ENCODE measurements around the gene SNCA. TPM values are rescaled to one million over a fixed set of nuclear protein-coding genes. Genes with fewer than 3 reads are reported as not detected.

SNCA gene
- total and polyA plus RNA-seq, 2 of the 8 experiments (the other 6 are each of a cell fraction or from before 2014, with no cell fraction given), result 8.5 to 16.8 TPM

DNA sequence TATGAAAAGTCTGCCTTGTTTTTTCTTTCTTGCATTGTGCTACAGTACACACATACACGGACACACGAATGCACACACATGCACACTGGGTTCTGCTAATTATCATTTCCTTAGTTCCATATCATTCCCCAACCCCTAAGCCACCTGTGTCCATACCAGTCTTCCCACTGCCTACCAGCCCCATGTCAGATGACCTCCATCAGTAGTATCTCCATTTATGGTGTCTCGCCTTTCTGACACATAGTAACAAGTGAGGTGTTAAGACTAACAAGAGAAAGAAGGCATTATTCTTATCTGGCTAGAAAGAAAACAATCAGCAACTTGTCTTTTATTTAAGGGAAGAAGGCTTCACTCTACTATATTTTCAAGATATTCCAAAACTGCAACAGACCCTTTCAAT, 67.1 kb downstream of the SNCA start:
- 85% methylated on average over 3 of the region's 3 CpGs; no CpG with 5 or more reads in 1 of the 2 experiments for WGBS, 2 experiments (ENCODE audit: extremely low coverage in 1 of 2, insufficient coverage in 1 of 2, insufficient read length in 1 of 2, insufficient replicate concordance in 2 of 2, low coverage in 1 of 2, low lambda C conversion rate in 2 of 2, missing lambda C conversion rate in 1 of 2)
- H4K5ac ChIP-seq (ENCODE audit: insufficient read length, low read depth, low read length), result no peak overlapping the region
- H3K56ac ChIP-seq (replicated peaks; ENCODE audit: insufficient read length, low read depth, low read length), result no peak overlapping the region
- no peak overlapping the region for H2AK5ac ChIP-seq (ENCODE audit: low read depth, low read length)
- H3K14ac ChIP-seq (ENCODE audit: insufficient read length), result no peak overlapping the region
- no peak overlapping the region for H2AFZ ChIP-seq (ENCODE audit: low read length)
- H2BK5ac ChIP-seq (ENCODE audit: low read depth, low read length), result no peak overlapping the region
- FAIRE-seq (no peak), DNase-seq (ENCODE audit: low read depth in 1 of 2, low spot score in 2 of 2) (no peak)
- H3K23ac ChIP-seq (ENCODE audit: insufficient read length), result no peak overlapping the region
- no peak overlapping the region for H2BK20ac ChIP-seq (ENCODE audit: low read length)
- H3K27ac ChIP-seq (ENCODE audit: low read depth, low read length), result no peak overlapping the region
- CTCF ChIA-PET (ENCODE audit: partially characterized antibody), result interaction anchor here (0.8 kb wide), 1 partner anchor 129 kb away, joined by 3 read pairs; no protein-coding TSS in a partner anchor
- H2BK120ac ChIP-seq (replicated peaks; ENCODE audit: low read depth, low read length), result no peak overlapping the region
- H3K9me3 ChIP-seq (ENCODE audit: insufficient read depth in 2 of 2, low read depth in 1 of 2, low read length in 1 of 2), result no peaks in the 10 kb centered on the region
- no peak overlapping the region for H3K4ac ChIP-seq (replicated peaks; ENCODE audit: insufficient read length, low read depth, low read length)
- H3K18ac ChIP-seq (ENCODE audit: extremely low read depth, low read length), result no peak overlapping the region
- no peaks in the 10 kb centered on the region for H3K27me3 ChIP-seq (replicated peaks in 1 of 4; ENCODE audit: control insufficient read depth in 3 of 4, extremely low read depth in 1 of 4, insufficient read depth in 3 of 4, low read length in 3 of 4)
- H2BK12ac ChIP-seq (ENCODE audit: low read depth, low read length), result no peak overlapping the region
- no peak overlapping the region for H3K4me2 ChIP-seq (ENCODE audit: insufficient read depth in 1 of 2, low read depth in 2 of 2, low read length in 2 of 2)
- H3K9ac ChIP-seq (replicated peaks in 1 of 4; ENCODE audit: extremely low read depth in 1 of 4, low read depth in 3 of 4, low read length in 3 of 4), result no peak overlapping the region
- H4K20me1 ChIP-seq (replicated peaks in 1 of 2; ENCODE audit: control insufficient read depth in 1 of 2, insufficient read depth in 2 of 2, low read length in 2 of 2), result no peaks in the 10 kb centered on the region
- no peak overlapping the region for H2BK15ac ChIP-seq (ENCODE audit: low read length)
- POLR2A ChIA-PET (ENCODE audit: partially characterized antibody), result no interaction called here
- H3K79me1 ChIP-seq (ENCODE audit: low read depth, low read length), result no peaks in the 10 kb centered on the region
- H4K8ac ChIP-seq (ENCODE audit: extremely low read depth, insufficient read depth, low read length), result no peak overlapping the region
- no peaks in the 10 kb centered on the region for H3K79me2 ChIP-seq (ENCODE audit: control insufficient read depth in 1 of 2, insufficient read depth in 2 of 2, low read length in 2 of 2)
- no peak overlapping the region for H4K91ac ChIP-seq (replicated peaks; ENCODE audit: insufficient read length, low read length)
- H3K23me2 ChIP-seq (ENCODE audit: low read depth, low read length), result no peaks in the 10 kb centered on the region
- no peak overlapping the region for H3K4me3 ChIP-seq (ENCODE audit: extremely low read depth in 1 of 4, insufficient read depth in 2 of 4, low read depth in 3 of 4, low read length in 4 of 4)
- no peaks in the 10 kb centered on the region for H3K36me3 ChIP-seq (ENCODE audit: control insufficient read depth in 2 of 4, insufficient read depth in 4 of 4, low read length in 3 of 4)
- no peaks in the 10 kb centered on the region for H3K4me1 ChIP-seq (replicated peaks in 1 of 4; ENCODE audit: control insufficient read depth in 3 of 4, insufficient read depth in 4 of 4, low read length in 3 of 4)
- TF ChIP-seq SP1 (IDR thresholded peaks at IDR 0.05; ENCODE audit: low read depth, low read length) (no peak), SIN3A (conservative IDR thresholded peaks at IDR 0.05 in 1 of 2, IDR thresholded peaks at IDR 0.05 in 1 of 2; ENCODE audit: low read depth in 1 of 2, low read length in 2 of 2) (no peak), RFX5 (IDR thresholded peaks at IDR 0.05; ENCODE audit: borderline replicate concordance, low read depth, low read length) (no peak), JUN (IDR thresholded peaks at IDR 0.05; ENCODE audit: low read depth, low read length) (no peak), MAFK (IDR thresholded peaks at IDR 0.05; ENCODE audit: low read depth, low read length) (no peak), TEAD4 (IDR thresholded peaks at IDR 0.05; ENCODE audit: low read depth, low read length) (no peak), KDM5A (IDR thresholded peaks at IDR 0.05; ENCODE audit: low read length) (no peak), KDM1A (IDR thresholded peaks at IDR 0.05; ENCODE audit: borderline replicate concordance, low read length) (no peak), EP300 (IDR thresholded peaks at IDR 0.05; ENCODE audit: borderline replicate concordance in 1 of 2, low read depth in 2 of 2, low read length in 2 of 2) (no peak), BRCA1 (IDR thresholded peaks at IDR 0.05; ENCODE audit: low read depth, low read length) (no peak), JUND (IDR thresholded peaks at IDR 0.05; ENCODE audit: low read length) (no peak), HDAC6 (IDR thresholded peaks at IDR 0.05; ENCODE audit: low read depth, low read length) (no peak), TCF12 (IDR thresholded peaks at IDR 0.05; ENCODE audit: low read depth, low read length) (no peak)
- TF ChIP-seq, protein P1, sequence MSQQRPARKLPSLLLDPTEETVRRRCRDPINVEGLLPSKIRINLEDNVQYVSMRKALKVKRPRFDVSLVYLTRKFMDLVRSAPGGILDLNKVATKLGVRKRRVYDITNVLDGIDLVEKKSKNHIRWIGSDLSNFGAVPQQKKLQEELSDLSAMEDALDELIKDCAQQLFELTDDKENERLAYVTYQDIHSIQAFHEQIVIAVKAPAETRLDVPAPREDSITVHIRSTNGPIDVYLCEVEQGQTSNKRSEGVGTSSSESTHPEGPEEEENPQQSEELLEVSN (IDR thresholded peaks at IDR 0.05), result no peak
